Mesenchymal stem cell (in vitro differentiated cells and primary cell): Measurements from ENCODE around the gene SEC22B.
"Not testable (repeated sequence)": the region's sequence is repeated elsewhere in the genome, so short reads cannot be mapped to it uniquely, and the experiment has no call there.

Source experiments
- DNase-seq: peaks from one replicate; pipeline ENCODE4 v3.0.0-alpha.2; 2013
- H2AFZ ChIP-seq: one replicate; pipeline ENCODE4 v1.6.1; 2013; ENCODE audit warnings: low read depth, mild to moderate bottlenecking, control low read depth, inconsistent platforms, low read length, moderate library complexity
- H2AK5ac ChIP-seq: 2 replicates; pipeline ENCODE4 v1.6.1; 2013; ENCODE audit warnings: low read length, moderate library complexity, mild to moderate bottlenecking, inconsistent platforms; ENCODE audit not compliant: severe bottlenecking
- H2BK120ac ChIP-seq: one replicate; pipeline ENCODE4 v1.6.1; 2013; ENCODE audit warnings: low read depth, mild to moderate bottlenecking, inconsistent platforms, low read length, moderate library complexity
- H2BK12ac ChIP-seq, 2 experiments: one replicate each; pipeline ENCODE4 v1.6.1; 2013; ENCODE audit warnings: inconsistent platforms in 2 of 2, low read length in 2 of 2, mild to moderate bottlenecking in 2 of 2, moderate library complexity in 2 of 2, control low read depth in 1 of 2
- H2BK15ac ChIP-seq: one replicate; pipeline ENCODE4 v1.6.1; 2013; ENCODE audit warnings: mild to moderate bottlenecking, low read depth, inconsistent platforms; ENCODE audit not compliant: poor library complexity, severe bottlenecking
- H2BK5ac ChIP-seq: 2 replicates; pipeline ENCODE4 v1.6.1; 2013; ENCODE audit warnings: low read depth, mild to moderate bottlenecking, low read length, control low read depth, inconsistent platforms; ENCODE audit not compliant: poor library complexity, severe bottlenecking
- H3K14ac ChIP-seq, 2 experiments: one replicate each; pipeline ENCODE4 v1.6.1; 2013; ENCODE audit warnings: inconsistent platforms in 2 of 2, low read length in 2 of 2, control low read depth in 1 of 2, mild to moderate bottlenecking in 1 of 2, moderate library complexity in 1 of 2
- H3K18ac ChIP-seq, 2 experiments: one replicate each; pipeline ENCODE4 v1.6.1; 2013; ENCODE audit warnings: inconsistent platforms in 2 of 2, low read length in 2 of 2, control low read depth in 1 of 2, low read depth in 1 of 2, mild to moderate bottlenecking in 1 of 2
- H3K23ac ChIP-seq, 2 experiments: one replicate each; pipeline ENCODE4 v1.6.1; 2013; ENCODE audit warnings: inconsistent platforms in 2 of 2, low read length in 2 of 2, mild to moderate bottlenecking in 2 of 2, moderate library complexity in 2 of 2, control low read depth in 1 of 2
- H3K27ac ChIP-seq: 2 replicates; pipeline ENCODE4 v1.5.1; 2013; ENCODE audit warnings: mild to moderate bottlenecking, moderate library complexity, low read length, control low read depth, inconsistent platforms; ENCODE audit not compliant: poor library complexity, severe bottlenecking
- H3K27me3 ChIP-seq, 2 experiments: 2 replicates each; pipeline versions ENCODE4 v1.6.1 to v1.7.0; 2013; ENCODE audit warnings: low read length in 2 of 2, mild to moderate bottlenecking in 2 of 2, moderate library complexity in 2 of 2, control low read depth in 1 of 2, inconsistent platforms in 1 of 2; ENCODE audit not compliant: control insufficient read depth in 1 of 2, insufficient read depth in 1 of 2
- H3K36me3 ChIP-seq, 2 experiments: 2 replicates each; pipeline versions ENCODE4 v1.6.1 to v1.7.0; 2013; ENCODE audit warnings: low read length in 2 of 2, control low read depth in 1 of 2, inconsistent platforms in 1 of 2, low read depth in 1 of 2, mild to moderate bottlenecking in 1 of 2; ENCODE audit not compliant: insufficient read depth in 2 of 2, control insufficient read depth in 1 of 2
- H3K4ac ChIP-seq, 2 experiments: one replicate each; pipeline ENCODE4 v1.6.1; 2013; ENCODE audit warnings: inconsistent platforms in 2 of 2, low read length in 2 of 2, mild to moderate bottlenecking in 2 of 2, moderate library complexity in 2 of 2, control low read depth in 1 of 2, low read depth in 1 of 2
- H3K4me1 ChIP-seq: 2 replicates; pipeline ENCODE4 v1.6.1; 2013; ENCODE audit warnings: low read depth, low read length, control low read depth; ENCODE audit not compliant: control insufficient read depth, insufficient read depth
- H3K4me2 ChIP-seq: 2 replicates; pipeline ENCODE4 v1.6.1; 2013; ENCODE audit warnings: low read length, mild to moderate bottlenecking, inconsistent platforms; ENCODE audit not compliant: poor library complexity, severe bottlenecking
- H3K4me3 ChIP-seq, 2 experiments: 2 replicates each; pipeline versions ENCODE4 v1.5.1 to v1.7.0; 2013; ENCODE audit warnings: low read length in 2 of 2, mild to moderate bottlenecking in 2 of 2, control low read depth in 1 of 2, low read depth in 1 of 2; ENCODE audit not compliant: insufficient read depth in 1 of 2
- H3K79me1 ChIP-seq: replicated peaks from 2 replicates; pipeline ENCODE4 v1.6.1; 2013; ENCODE audit warnings: mild to moderate bottlenecking, control low read depth, low read length, inconsistent platforms; ENCODE audit not compliant: poor library complexity, severe bottlenecking
- H3K9ac ChIP-seq: 2 replicates; pipeline ENCODE4 v1.7.0; 2013; ENCODE audit warnings: mild to moderate bottlenecking, low read length, moderate library complexity
- H3K9me3 ChIP-seq: 2 replicates; pipeline ENCODE4 v1.7.0; 2013; ENCODE audit warnings: mild to moderate bottlenecking, low read length; ENCODE audit not compliant: control insufficient read depth
- H4K8ac ChIP-seq: one replicate; pipeline ENCODE4 v1.6.1; 2013; ENCODE audit warnings: inconsistent platforms, mild to moderate bottlenecking, low read length, moderate library complexity
- H4K91ac ChIP-seq: one replicate; pipeline ENCODE4 v1.6.1; 2013; ENCODE audit warnings: mild to moderate bottlenecking, low read length, inconsistent platforms
- WGBS: methylation state at CpG from one replicate; pipeline ENCODE4 v1.1.7; 2013; ENCODE audit warnings: mixed read lengths; 5-methylcytosine and 5-hydroxymethylcytosine counted together

SEC22B gene

GRCh38 chr1:120179811-120180690 lies 3.7 kb upstream of the SEC22B start:
- Histone ChIP-seq H2BK120ac (peak overlapping the region; percentile 42), H3K4me2 (peak overlapping the region; percentile 10), H3K4me3 (peak overlapping the region in 1 of 2 experiments; percentile 62), H3K9ac (peak overlapping the region; percentile 84), H3K4ac (peak overlapping the region in 1 of 2 experiments; percentile 19), H3K27ac (peak overlapping the region; percentile 93), H2BK12ac (peak overlapping the region in 1 of 2 experiments; percentile 71), H4K8ac (peak overlapping the region; percentile 71), H2BK5ac (peak overlapping the region; percentile 75)
- H2BK15ac ChIP-seq, H2AFZ ChIP-seq, H3K27me3 ChIP-seq, H3K18ac ChIP-seq, H3K4me1 ChIP-seq, H3K9me3 ChIP-seq, H3K23ac ChIP-seq, H4K91ac ChIP-seq, H3K36me3 ChIP-seq, H3K14ac ChIP-seq, H2AK5ac ChIP-seq, H3K79me1 ChIP-seq: not testable (repeated sequence)
- WGBS, result 12% methylated on average over 7 of the region's 29 CpGs
- DNase-seq, result peak; percentile 78

GRCh38 chr1:120178799-120179756 lies 2.8 kb upstream of the SEC22B start:
- Histone ChIP-seq H4K91ac (no peak overlapping the region), H3K23ac (no peak overlapping the region), H3K18ac (no peak overlapping the region), H3K14ac (no peak overlapping the region), H2AFZ (no peak overlapping the region), H3K4ac (no peak overlapping the region), H3K27me3 (no peaks in the 10 kb centered on the region), H3K27ac (peak overlapping the region; percentile 93), H2BK15ac (no peak overlapping the region), H2BK12ac (no peak overlapping the region), H3K4me2 (no peak overlapping the region), H3K9ac (peak overlapping the region; percentile 84), H4K8ac (no peak overlapping the region), H3K79me1 (no peaks in the 10 kb centered on the region), H3K4me3 (peak overlapping the region in 1 of 2 experiments; percentile 62), H2BK5ac (peak overlapping the region; percentile 1), H2BK120ac (peak overlapping the region; percentile 42), H3K9me3 (no peaks in the 10 kb centered on the region), H3K36me3 (no peaks in the 10 kb centered on the region), H3K4me1 (peaks cover 2% of the 10 kb centered on the region), H2AK5ac (peak overlapping the region; percentile 56)
- WGBS, result 45% methylated on average over 5 of the region's 6 CpGs
- DNase-seq, result peak; percentile 65

DNA sequence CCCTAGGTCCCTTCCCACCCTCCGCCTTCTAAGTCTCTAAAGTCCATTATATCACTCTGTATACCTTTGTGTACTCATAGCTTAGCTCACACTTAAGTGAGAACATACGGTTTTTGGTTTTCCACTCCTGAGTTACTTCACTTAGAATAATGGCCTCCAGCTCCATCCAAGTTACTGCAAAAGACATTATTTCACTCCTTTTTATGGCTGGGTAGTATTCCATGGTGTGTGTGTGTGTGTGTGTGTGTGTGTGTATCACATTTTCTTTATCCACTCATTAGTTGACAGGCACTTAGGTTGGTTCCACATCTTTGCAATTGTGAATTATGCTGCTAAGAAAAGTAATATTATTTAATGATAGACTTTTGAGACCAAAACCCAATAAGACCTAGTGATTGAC lies 1.7 kb upstream of the SEC22B start:
- H3K79me1 ChIP-seq, H2BK12ac ChIP-seq, H3K4me2 ChIP-seq, H3K23ac ChIP-seq, H2BK120ac ChIP-seq, H3K27me3 ChIP-seq, H3K27ac ChIP-seq, H3K4me1 ChIP-seq, H3K36me3 ChIP-seq, H3K4ac ChIP-seq, H3K18ac ChIP-seq, H2AK5ac ChIP-seq, H2BK15ac ChIP-seq, H2BK5ac ChIP-seq, H3K4me3 ChIP-seq, H3K9me3 ChIP-seq, H3K9ac ChIP-seq, H3K14ac ChIP-seq, DNase-seq, H2AFZ ChIP-seq, H4K8ac ChIP-seq, H4K91ac ChIP-seq: not testable (repeated sequence)
- WGBS, result 88% methylated on average over 2 of the region's 2 CpGs

DNA sequence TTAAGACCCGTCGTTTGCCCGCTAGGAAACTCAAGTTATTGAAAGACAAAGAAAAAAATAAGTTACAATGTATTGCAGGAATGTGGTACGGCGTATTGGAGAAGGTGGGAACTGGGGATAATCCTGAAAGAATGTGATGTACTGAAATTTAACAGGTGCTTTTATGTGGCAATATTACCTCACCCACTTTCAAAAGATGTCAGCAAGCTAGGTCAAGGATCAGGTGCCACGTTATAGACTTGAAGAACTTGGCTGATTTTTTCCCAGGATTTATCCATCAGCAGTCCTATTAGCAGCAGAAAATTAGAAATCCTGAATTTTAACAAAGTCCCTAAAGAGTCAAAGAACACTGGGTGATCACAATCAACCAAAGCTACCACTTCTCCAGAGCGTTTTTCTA lies 632 bp downstream of the SEC22B start:
- not testable (repeated sequence) for H3K14ac ChIP-seq, H3K79me1 ChIP-seq, H2BK5ac ChIP-seq, H2BK12ac ChIP-seq, H3K4me1 ChIP-seq, H3K27me3 ChIP-seq, H2BK15ac ChIP-seq, H4K91ac ChIP-seq, H4K8ac ChIP-seq, H3K9me3 ChIP-seq, H3K36me3 ChIP-seq, H3K23ac ChIP-seq, H2BK120ac ChIP-seq, H3K18ac ChIP-seq, H2AFZ ChIP-seq, H2AK5ac ChIP-seq
- Histone ChIP-seq H3K27ac (peak overlapping the region; percentile 78), H3K4ac (peak overlapping the region in 1 of 2 experiments; percentile 75), H3K9ac (peak overlapping the region; percentile 99), H3K4me3 (peak overlapping the region in 1 of 2 experiments; percentile 96), H3K4me2 (peak overlapping the region; percentile 62)
- WGBS, result 5% methylated on average over 2 of the region's 7 CpGs
- DNase-seq, result peak; percentile 46
